Activated T-helper 1 cell treated with Interleukin-2 at 50 U/mL for 16 hours (primary cell): ENCODE data around the gene SLC12A8.
"Not testable (repeated sequence)": the region's sequence is repeated elsewhere in the genome, so short reads cannot be mapped to it uniquely, and the experiment has no call there.

ENCODE experiments used
- DNase-seq: peaks from one replicate; pipeline ENCODE4 v3.0.0-alpha.2; 2020; ENCODE audit warnings: low read depth

Gene SLC12A8

GRCh38 chr3:125110016-125110875 lies 102.3 kb downstream of the SLC12A8 start:
- no peak for DNase-seq

- DNase-seq, result no peak
Observed at GRCh38 chr3:125109536-125109925, 103.0 kb downstream of the SLC12A8 start.

GRCh38 chr3:125108833-125109535 lies 103.6 kb downstream of the SLC12A8 start:
- no peak for DNase-seq

GRCh38 chr3:125107861-125108567 lies 104.5 kb downstream of the SLC12A8 start:
- DNase-seq, result no peak

- no peak for DNase-seq
Observed at GRCh38 chr3:125107363-125107762, 105.2 kb downstream of the SLC12A8 start.

GRCh38 chr3:125105116-125105515 lies 107.4 kb downstream of the SLC12A8 start:
- no peak for DNase-seq

GRCh38 chr3:125104639-125105038 lies 107.9 kb downstream of the SLC12A8 start:
- no peak for DNase-seq

- DNase-seq, result no peak
Observed at GRCh38 chr3:125103406-125103805, 109.1 kb downstream of the SLC12A8 start.

GRCh38 chr3:125102470-125102869 lies 110.1 kb downstream of the SLC12A8 start:
- no peak for DNase-seq

- no peak for DNase-seq
Observed at GRCh38 chr3:125098611-125099291, 113.8 kb downstream of the SLC12A8 start.

GRCh38 chr3:125090649-125091048 lies 121.9 kb downstream of the SLC12A8 start:
- no peak for DNase-seq

GRCh38 chr3:125087768-125088391 lies 124.7 kb downstream of the SLC12A8 start:
- no peak for DNase-seq

GRCh38 chr3:125085166-125085565 lies 127.4 kb downstream of the SLC12A8 start:
- DNase-seq, result no peak

GRCh38 chr3:125083776-125084175 lies 128.8 kb downstream of the SLC12A8 start:
- no peak for DNase-seq

- not testable (repeated sequence) for DNase-seq
Observed at GRCh38 chr3:125082339-125082738, 130.2 kb downstream of the SLC12A8 start.

- DNase-seq, result no peak
Observed at GRCh38 chr3:125080077-125080476, 132.5 kb downstream of the SLC12A8 start.

GRCh38 chr3:125079675-125080045 lies 132.9 kb downstream of the SLC12A8 start:
- DNase-seq, result no peak

GRCh38 chr3:125078951-125079674 lies 133.4 kb downstream of the SLC12A8 start:
- no peak for DNase-seq

GRCh38 chr3:125077864-125078263 lies 134.7 kb downstream of the SLC12A8 start:
- DNase-seq, result no peak

- no peak for DNase-seq
Observed at GRCh38 chr3:125076464-125076863, 136.1 kb downstream of the SLC12A8 start.

- no peak for DNase-seq
Observed at GRCh38 chr3:125075738-125076137, 136.8 kb downstream of the SLC12A8 start.
